Endothelial cell of umbilical vein (primary cell): Measurements from ENCODE around the gene SPNS1.

Experiments
- EZH2 ChIP-seq: IDR thresholded peaks from 2 replicates; pipeline ENCODE4 v1.6.1; 2012; ENCODE audit warnings: borderline replicate concordance, low read depth, mild to moderate bottlenecking, moderate library complexity, low read length, inconsistent platforms; ENCODE audit not compliant: severe bottlenecking
- JUN ChIP-seq: IDR thresholded peaks from 2 replicates; pipeline ENCODE4 v1.6.1; 2011; ENCODE audit warnings: borderline replicate concordance, low read depth; ENCODE audit not compliant: insufficient read length, insufficient read depth
- POLR2A ChIP-seq: IDR thresholded peaks from 2 replicates; pipeline ENCODE4 v1.6.1; 2012; ENCODE audit warnings: low read depth, mild to moderate bottlenecking, control low read depth, low read length
- TF ChIP-seq, protein P1 (sequence below), 2 donors: IDR thresholded peaks; 1 replicate in 1 of 2; 2 replicates in 1 of 2; pipeline ENCODE4 v1.5.1; 2011; ENCODE audit warnings: low read length in 2 of 2, mild to moderate bottlenecking in 2 of 2, moderate library complexity in 2 of 2, control low read depth in 1 of 2, inconsistent platforms in 1 of 2, low read depth in 1 of 2; ENCODE audit not compliant: insufficient read depth in 1 of 2; ENCODE audit errors: extremely low read depth in 1 of 2

DNA sequence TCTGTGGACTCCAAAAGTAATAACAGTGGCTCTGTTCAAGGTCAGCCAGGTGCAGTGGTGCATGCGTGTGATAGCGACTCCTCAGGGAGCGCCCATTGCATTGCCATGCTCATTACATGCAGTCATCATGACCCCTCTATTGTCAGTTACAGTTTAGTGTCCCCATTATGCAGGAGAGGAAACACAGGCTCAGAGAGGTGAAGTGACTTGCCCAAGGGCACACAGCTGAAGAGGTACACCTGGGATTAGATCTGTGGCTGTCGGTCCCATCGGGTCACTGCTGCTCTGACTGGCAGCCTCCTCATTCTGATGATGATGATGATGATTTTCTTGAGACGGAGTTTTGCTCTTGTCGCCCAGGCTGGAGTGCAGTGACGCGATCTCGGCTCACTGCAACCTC, 17.9 kb downstream of the SPNS1 start:
- TF ChIP-seq, protein P1, sequence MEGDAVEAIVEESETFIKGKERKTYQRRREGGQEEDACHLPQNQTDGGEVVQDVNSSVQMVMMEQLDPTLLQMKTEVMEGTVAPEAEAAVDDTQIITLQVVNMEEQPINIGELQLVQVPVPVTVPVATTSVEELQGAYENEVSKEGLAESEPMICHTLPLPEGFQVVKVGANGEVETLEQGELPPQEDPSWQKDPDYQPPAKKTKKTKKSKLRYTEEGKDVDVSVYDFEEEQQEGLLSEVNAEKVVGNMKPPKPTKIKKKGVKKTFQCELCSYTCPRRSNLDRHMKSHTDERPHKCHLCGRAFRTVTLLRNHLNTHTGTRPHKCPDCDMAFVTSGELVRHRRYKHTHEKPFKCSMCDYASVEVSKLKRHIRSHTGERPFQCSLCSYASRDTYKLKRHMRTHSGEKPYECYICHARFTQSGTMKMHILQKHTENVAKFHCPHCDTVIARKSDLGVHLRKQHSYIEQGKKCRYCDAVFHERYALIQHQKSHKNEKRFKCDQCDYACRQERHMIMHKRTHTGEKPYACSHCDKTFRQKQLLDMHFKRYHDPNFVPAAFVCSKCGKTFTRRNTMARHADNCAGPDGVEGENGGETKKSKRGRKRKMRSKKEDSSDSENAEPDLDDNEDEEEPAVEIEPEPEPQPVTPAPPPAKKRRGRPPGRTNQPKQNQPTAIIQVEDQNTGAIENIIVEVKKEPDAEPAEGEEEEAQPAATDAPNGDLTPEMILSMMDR (IDR thresholded peaks at IDR 0.05; ENCODE audit: extremely low read depth in 1 of 2, insufficient read depth in 1 of 2, low read depth in 1 of 2, low read length in 2 of 2): no peak
- TF ChIP-seq JUN (no peak), POLR2A (no peak), EZH2 (no peak)
